HG02840 (cell line): ENCODE data around the gene MAP1S.
A peak's percentile ranks its signal among the peaks of the same experiment; 100 is the strongest.
"Not testable (repeated sequence)": the region's sequence is repeated elsewhere in the genome, so short reads cannot be mapped to it uniquely, and the experiment has no call there.

ENCODE experiments used
- ATAC-seq: cut with Tn5 transposase; IDR thresholded peaks from one replicate; pipeline ENCODE4 v1.9.1; 2021; ENCODE audit warnings: mild to moderate bottlenecking, moderate library complexity, moderate number of reproducible peaks; ENCODE audit not compliant: unreplicated experiment, low FRiP score

The MAP1S gene

GRCh38 chr19:17755977-17756670, 36.8 kb downstream of the MAP1S start:
- ATAC-seq = no peak

- ATAC-seq = no peak
These were observed 37.8 kb downstream of the MAP1S start for GRCh38 chr19:17757125-17757524.

- no peak for ATAC-seq
These were observed 39.2 kb downstream of the MAP1S start for GRCh38 chr19:17758515-17758914.

GRCh38 chr19:17761148-17761547, 41.9 kb downstream of the MAP1S start:
- no peak for ATAC-seq

- no peak for ATAC-seq
These were observed 43.4 kb downstream of the MAP1S start for GRCh38 chr19:17762505-17763229.

- ATAC-seq = no peak
These were observed 45.1 kb downstream of the MAP1S start for GRCh38 chr19:17764348-17764747.

GRCh38 chr19:17765069-17765618, 45.9 kb downstream of the MAP1S start:
- no peak for ATAC-seq

GRCh38 chr19:17766543-17767131, 47.4 kb downstream of the MAP1S start:
- no peak for ATAC-seq

GRCh38 chr19:17767559-17767958, 48.3 kb downstream of the MAP1S start:
- no peak for ATAC-seq

- ATAC-seq = no peak
These were observed 51.3 kb downstream of the MAP1S start for GRCh38 chr19:17770613-17771012.

- no peak for ATAC-seq
These were observed 52.9 kb downstream of the MAP1S start for GRCh38 chr19:17772172-17772571.

- ATAC-seq = no peak
These were observed 56.1 kb downstream of the MAP1S start for GRCh38 chr19:17775245-17775927.

GRCh38 chr19:17775991-17776803, 56.9 kb downstream of the MAP1S start:
- ATAC-seq = peak; percentile 76

GRCh38 chr19:17777840-17778239, 58.6 kb downstream of the MAP1S start:
- ATAC-seq = not testable (repeated sequence)

GRCh38 chr19:17778251-17778967, 59.1 kb downstream of the MAP1S start:
- ATAC-seq = no peak

GRCh38 chr19:17778968-17779929, 60.0 kb downstream of the MAP1S start:
- ATAC-seq = no peak

GRCh38 chr19:17780781-17781180, 61.5 kb downstream of the MAP1S start:
- no peak for ATAC-seq

GRCh38 chr19:17783721-17784120, 64.4 kb downstream of the MAP1S start:
- not testable (repeated sequence) for ATAC-seq
